Transverse colon (tissue), 4 donors: ENCODE measurements around the gene TMEM170B. TPM values are rescaled to one million over a fixed set of nuclear protein-coding genes. Genes with fewer than 3 reads are reported as not detected.
A peak's percentile ranks its signal among the peaks of the same experiment; 100 is the strongest.

Experiments
- DNase-seq: peaks from one replicate; pipeline ENCODE4 v3.0.0-alpha.2; 2019
- H3K27ac ChIP-seq, 4 donors: fragments of 200-600 bp; sonication (generic); 2 replicates each; pipeline ENCODE4 v1.5.1; 2016 to 2018; ENCODE audit warnings: inconsistent platforms in 4 of 4
- H3K27me3 ChIP-seq: fragments of 200-600 bp; sonication (generic); 2 replicates; pipeline ENCODE4 v1.5.1; 2017; ENCODE audit warnings: inconsistent platforms
- H3K36me3 ChIP-seq, 4 donors: fragments of 200-600 bp; sonication (generic); 2 replicates each; pipeline ENCODE4 v1.5.1; 2017 to 2019; ENCODE audit warnings: inconsistent platforms in 4 of 4
- H3K4me1 ChIP-seq, 4 donors: fragments of 200-600 bp; sonication (generic); 2 replicates each; pipeline ENCODE4 v1.5.1; 2017 to 2020; ENCODE audit warnings: inconsistent platforms in 4 of 4
- H3K4me3 ChIP-seq, 4 donors: fragments of 200-600 bp; sonication (generic); 1 replicate in 1 of 4; 2 replicates in 3 of 4; pipeline versions ENCODE4 v1.5.1 to v1.6.1; 2017 to 2019; ENCODE audit warnings: inconsistent platforms in 4 of 4
- H3K9me3 ChIP-seq, 2 donors: fragments of 200-600 bp; sonication (generic); 2 replicates each; pipeline ENCODE4 v1.5.1; 2017 to 2019; ENCODE audit warnings: inconsistent platforms in 2 of 2
- CTCF ChIP-seq, 5 experiments: fragments of 200-600 bp in 3 of 5; fragments of 450-650 bp in 2 of 5; sonication (generic) in 3 of 5; IDR thresholded peaks; 1 replicate in 2 of 5; 2 replicates in 3 of 5; pipeline ENCODE4 v1.5.1; 2016 to 2017; ENCODE audit warnings: antibody characterized with exemption in 5 of 5, inconsistent platforms in 3 of 5, mild to moderate bottlenecking in 2 of 5, moderate library complexity in 1 of 5
- EP300 ChIP-seq: sonication (generic); formaldehyde crosslinking; IDR thresholded peaks from one replicate; pipeline ENCODE4 v1.6.1; 2017; ENCODE audit warnings: antibody characterized with exemption, low read depth
- POLR2A ChIP-seq: fragments of 450-650 bp; IDR thresholded peaks from one replicate; pipeline ENCODE4 v1.6.1; 2016; ENCODE audit warnings: antibody characterized with exemption, mild to moderate bottlenecking, moderate library complexity
- POLR2AphosphoS5 ChIP-seq, 3 donors: sonication (generic); formaldehyde crosslinking; IDR thresholded peaks; one replicate each; pipeline ENCODE4 v1.6.1; 2016; ENCODE audit warnings: antibody characterized with exemption in 3 of 3
- WGBS, 2 donors: methylation state at CpG; one replicate each; pipeline ENCODE4 v1.1.5; 2018; ENCODE audit warnings: low coverage in 1 of 2; 5-methylcytosine and 5-hydroxymethylcytosine counted together
- in situ Hi-C, 4 donors: fragments of 200-750 bp; cut with MboI; loops; one replicate each; pipeline versions ENCODE4 v1.15.0 to v1.15.1; 2017; ENCODE audit warnings: low sequenced_read_pairs in 3 of 4, low pct_ligation_motif_present in 1 of 4, low pct_unique_long_range_greater_than_20kb in 1 of 4
- intact Hi-C: fragments of 100-400 bp; cut with DNase I; formaldehyde crosslinking; loops from one replicate; pipeline ENCODE4 v1.15.1; 2023; ENCODE audit warnings: low total_unique reads
- total RNA-seq, 4 donors: library from RNA; depleted of rRNA; stranded (reverse); fragments of >200 nt; gene quantifications; one replicate each; pipeline ENCODE4 v1.1.0, GENCODE V29; 2016

Gene TMEM170B
- total RNA-seq, 4 donors from 2014 or later, result 1.6 to 8.0 (median 3.0) TPM

- Histone ChIP-seq H3K27me3 (no peaks in the 10 kb centered on the region), H3K4me1 (peaks cover 0 to 4% (median 0%) of the 10 kb centered on the region in 4 donors), H3K9me3 (no peaks in the 10 kb centered on the region), H3K36me3 (no peaks in the 10 kb centered on the region), H3K27ac (no peak overlapping the region), H3K4me3 (no peak overlapping the region)
- DNase-seq, result no peak
- intact Hi-C loops (loop anchor here (5.0 kb wide), 1 partner anchor 1284 kb away; no protein-coding TSS in a partner anchor), in situ Hi-C loops (no loop called here)
- TF ChIP-seq EP300 (no peak), CTCF (IDR thresholded peaks at IDR 0.05) (no peak), POLR2A (no peak), POLR2AphosphoS5 (IDR thresholded peaks at IDR 0.05) (no peak)
- WGBS, 2 donors, result 87 to 88% methylated on average over 1 of the region's 1 CpG
Measured at GRCh38 chr6:11613336-11613735, 75.8 kb downstream of the TMEM170B start.

DNA sequence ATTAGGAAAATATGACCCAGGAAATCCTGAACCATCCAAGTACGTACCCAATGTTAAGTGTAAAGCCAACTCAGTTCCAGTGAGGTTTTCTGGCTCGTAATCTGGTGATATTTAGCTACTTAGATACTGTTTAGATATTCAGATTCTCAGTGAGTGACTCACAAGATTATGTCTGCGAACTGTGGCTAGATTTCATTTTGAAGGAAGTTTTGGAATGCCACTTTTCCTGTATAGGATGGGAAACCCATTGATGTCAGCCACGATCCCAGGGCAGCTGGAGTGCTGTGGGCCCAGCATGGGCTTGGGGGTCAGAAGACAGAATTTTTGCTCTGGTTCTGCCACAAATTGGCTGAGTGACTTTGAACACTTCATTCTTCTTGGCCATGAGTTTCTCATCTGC is 76.3 kb downstream of the TMEM170B start:
- Histone ChIP-seq H3K36me3 (no peaks in the 10 kb centered on the region), H3K27me3 (no peaks in the 10 kb centered on the region), H3K4me3 (no peak overlapping the region), H3K27ac (peak overlapping the region; percentile 19 to 45 (median 30)), H3K4me1 (peaks cover 0 to 4% (median 0%) of the 10 kb centered on the region in 4 donors), H3K9me3 (no peaks in the 10 kb centered on the region)
- WGBS, 2 donors, result 65 to 75% methylated on average over 3 to 4 of the region's 4 CpGs
- in situ Hi-C loops, result no loop called here
- intact Hi-C loops, result loop anchor here (5.0 kb wide), 1 partner anchor 1283 kb away; no protein-coding TSS in a partner anchor
- no peak for DNase-seq
- TF ChIP-seq POLR2A, result no peak
- TF ChIP-seq EP300, result no peak
- TF ChIP-seq POLR2AphosphoS5 (IDR thresholded peaks at IDR 0.05), result no peak
- TF ChIP-seq CTCF (IDR thresholded peaks at IDR 0.05), result no peak

DNA sequence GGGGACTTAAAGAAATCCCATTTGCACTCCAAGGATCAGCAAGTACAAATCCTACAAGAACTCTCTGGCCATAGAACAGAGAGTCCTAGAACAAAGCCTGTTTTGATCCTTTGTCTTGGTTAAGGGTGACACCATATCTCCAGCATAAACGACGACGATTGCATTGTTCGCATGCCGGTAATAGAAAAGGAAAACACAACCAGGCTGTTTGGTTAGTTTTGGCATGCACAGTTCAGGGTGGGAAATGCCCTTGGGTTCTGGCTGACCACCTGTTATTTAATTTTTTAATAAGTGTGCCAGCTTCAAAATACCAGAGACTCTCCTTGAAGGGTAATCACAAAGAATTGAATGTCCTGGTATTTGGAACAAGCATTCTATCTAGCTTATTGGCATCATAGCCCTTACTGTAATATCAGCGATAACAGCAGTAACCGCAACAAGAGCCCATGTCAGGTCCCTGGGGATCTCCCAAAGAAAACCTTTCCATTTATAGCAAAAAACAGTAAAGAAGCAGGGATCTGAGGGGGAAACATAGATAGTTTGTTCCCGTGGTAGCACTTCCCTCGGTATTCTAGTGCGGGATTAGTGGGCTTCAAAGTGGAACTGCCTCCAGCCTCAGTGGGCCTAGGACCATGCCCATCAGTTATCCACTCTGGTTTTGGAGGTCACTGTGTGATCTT is 77.1 kb downstream of the TMEM170B start:
- no peaks in the 10 kb centered on the region for H3K9me3 ChIP-seq
- no peak overlapping the region for H3K4me3 ChIP-seq
- in situ Hi-C loops (no loop called here), intact Hi-C loops (loop anchor here (5.0 kb wide), 1 partner anchor 1283 kb away; no protein-coding TSS in a partner anchor)
- no peaks in the 10 kb centered on the region for H3K36me3 ChIP-seq
- 85 to 91% methylated on average over 6 to 10 of the region's 10 CpGs for WGBS, 2 donors
- peak overlapping the region in 2 of 4 donors; percentile 29 to 32 for H3K27ac ChIP-seq
- no peak for DNase-seq
- H3K4me1 ChIP-seq, result peaks cover 0 to 4% (median 0%) of the 10 kb centered on the region in 4 donors
- H3K27me3 ChIP-seq, result no peaks in the 10 kb centered on the region
- TF ChIP-seq EP300, result no peak
- no peak for TF ChIP-seq CTCF (IDR thresholded peaks at IDR 0.05)
- no peak for TF ChIP-seq POLR2A
- TF ChIP-seq POLR2AphosphoS5 (IDR thresholded peaks at IDR 0.05), result no peak

GRCh38 chr6:11615214-11615602 is 77.7 kb downstream of the TMEM170B start:
- in situ Hi-C loops, result no loop called here
- H3K27ac ChIP-seq, result peak overlapping the region in 1 of 4 donors; percentile 39

More at GRCh38 chr6:11615214-11615602, 77.7 kb downstream of the TMEM170B start:
- WGBS, 2 donors, result 93% methylated on average over 5 of the region's 5 CpGs; no CpG with 5 or more reads in 1 of the 2 donors
- Histone ChIP-seq H3K4me1 (peaks cover 0 to 4% (median 0%) of the 10 kb centered on the region in 4 donors), H3K36me3 (no peaks in the 10 kb centered on the region), H3K27me3 (no peaks in the 10 kb centered on the region), H3K9me3 (no peaks in the 10 kb centered on the region), H3K4me3 (no peak overlapping the region)
- intact Hi-C loops, result no loop called here
- no peak for TF ChIP-seq CTCF (IDR thresholded peaks at IDR 0.05)
- no peak for TF ChIP-seq EP300
- TF ChIP-seq POLR2A, result no peak
- TF ChIP-seq POLR2AphosphoS5 (IDR thresholded peaks at IDR 0.05), result no peak
- DNase-seq, result no peak
